ENCODE measurements around the gene CCDC88C. TPM values are rescaled to one million over a fixed set of nuclear protein-coding genes. Genes with fewer than 3 reads are reported as not detected.
A peak's percentile ranks its signal among the peaks of the same experiment; 100 is the strongest.

Gene CCDC88C
- total RNA-seq, 4 donors from 2014 or later: 3.2 to 32.7 (median 11.0) TPM

DNA sequence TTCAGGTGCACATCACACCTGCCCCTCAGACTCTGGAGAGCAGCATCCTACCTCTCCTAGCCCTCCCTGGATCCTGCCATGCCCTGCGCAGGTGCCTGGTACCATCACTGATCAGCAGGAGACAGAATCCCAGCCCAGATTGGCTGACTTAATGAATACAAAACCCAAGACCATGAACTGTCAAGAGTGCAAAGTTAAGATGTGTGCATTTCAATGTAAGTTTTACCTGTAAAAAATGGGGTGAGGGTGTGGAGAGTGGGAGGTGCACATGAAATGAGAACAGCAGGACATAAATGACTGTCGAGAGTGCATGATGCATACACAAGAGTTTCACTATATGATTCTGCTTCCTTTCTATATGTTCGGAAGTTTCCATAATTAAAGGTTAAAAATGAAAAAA lies 115.2 kb downstream of the CCDC88C start:
- no peaks in the 10 kb centered on the region for H3K36me3 ChIP-seq
- H3K27me3 ChIP-seq: no peaks in the 10 kb centered on the region
- TF ChIP-seq POLR2A (IDR thresholded peaks at IDR 0.05): no peak
- TF ChIP-seq, protein P1, sequence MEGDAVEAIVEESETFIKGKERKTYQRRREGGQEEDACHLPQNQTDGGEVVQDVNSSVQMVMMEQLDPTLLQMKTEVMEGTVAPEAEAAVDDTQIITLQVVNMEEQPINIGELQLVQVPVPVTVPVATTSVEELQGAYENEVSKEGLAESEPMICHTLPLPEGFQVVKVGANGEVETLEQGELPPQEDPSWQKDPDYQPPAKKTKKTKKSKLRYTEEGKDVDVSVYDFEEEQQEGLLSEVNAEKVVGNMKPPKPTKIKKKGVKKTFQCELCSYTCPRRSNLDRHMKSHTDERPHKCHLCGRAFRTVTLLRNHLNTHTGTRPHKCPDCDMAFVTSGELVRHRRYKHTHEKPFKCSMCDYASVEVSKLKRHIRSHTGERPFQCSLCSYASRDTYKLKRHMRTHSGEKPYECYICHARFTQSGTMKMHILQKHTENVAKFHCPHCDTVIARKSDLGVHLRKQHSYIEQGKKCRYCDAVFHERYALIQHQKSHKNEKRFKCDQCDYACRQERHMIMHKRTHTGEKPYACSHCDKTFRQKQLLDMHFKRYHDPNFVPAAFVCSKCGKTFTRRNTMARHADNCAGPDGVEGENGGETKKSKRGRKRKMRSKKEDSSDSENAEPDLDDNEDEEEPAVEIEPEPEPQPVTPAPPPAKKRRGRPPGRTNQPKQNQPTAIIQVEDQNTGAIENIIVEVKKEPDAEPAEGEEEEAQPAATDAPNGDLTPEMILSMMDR (IDR thresholded peaks at IDR 0.05): no peak
- H3K4me1 ChIP-seq: no peaks in the 10 kb centered on the region
- intact Hi-C loops (cut with DNase I; ENCODE audit: low total_unique reads): no loop called here
- no peaks in the 10 kb centered on the region for H3K9me3 ChIP-seq
- DNase-seq: no peak
- H3K27ac ChIP-seq: no peak overlapping the region
- H3K4me3 ChIP-seq: no peak overlapping the region

DNA sequence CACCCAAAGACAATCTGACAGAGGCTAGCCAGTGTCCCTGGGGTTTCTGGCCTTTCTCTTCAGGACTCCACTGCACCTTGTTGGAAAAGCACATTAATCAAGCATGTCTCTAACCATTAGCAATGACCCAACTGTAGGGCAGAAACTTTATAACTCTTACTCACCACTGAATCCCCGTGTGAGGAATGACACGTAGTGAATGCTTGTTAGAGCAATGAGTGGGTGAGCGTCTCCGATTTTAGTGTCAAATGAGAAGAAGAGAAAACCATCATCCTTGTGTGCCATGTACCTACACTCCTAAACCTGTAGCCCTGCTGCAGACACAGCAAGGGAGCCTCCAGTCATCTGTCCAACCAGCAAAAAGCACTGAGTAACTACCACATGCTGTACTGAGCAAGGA lies 116.7 kb downstream of the CCDC88C start:
- no peak overlapping the region for H3K27ac ChIP-seq
- no peaks in the 10 kb centered on the region for H3K9me3 ChIP-seq
- no peak overlapping the region for H3K4me3 ChIP-seq
- no peaks in the 10 kb centered on the region for H3K27me3 ChIP-seq
- no peak for TF ChIP-seq POLR2A (IDR thresholded peaks at IDR 0.05)
- TF ChIP-seq, protein P1 (IDR thresholded peaks at IDR 0.05): no peak
- DNase-seq: no peak
- intact Hi-C loops (cut with DNase I; ENCODE audit: low total_unique reads): no loop called here
- H3K36me3 ChIP-seq: no peaks in the 10 kb centered on the region
- no peaks in the 10 kb centered on the region for H3K4me1 ChIP-seq

DNA sequence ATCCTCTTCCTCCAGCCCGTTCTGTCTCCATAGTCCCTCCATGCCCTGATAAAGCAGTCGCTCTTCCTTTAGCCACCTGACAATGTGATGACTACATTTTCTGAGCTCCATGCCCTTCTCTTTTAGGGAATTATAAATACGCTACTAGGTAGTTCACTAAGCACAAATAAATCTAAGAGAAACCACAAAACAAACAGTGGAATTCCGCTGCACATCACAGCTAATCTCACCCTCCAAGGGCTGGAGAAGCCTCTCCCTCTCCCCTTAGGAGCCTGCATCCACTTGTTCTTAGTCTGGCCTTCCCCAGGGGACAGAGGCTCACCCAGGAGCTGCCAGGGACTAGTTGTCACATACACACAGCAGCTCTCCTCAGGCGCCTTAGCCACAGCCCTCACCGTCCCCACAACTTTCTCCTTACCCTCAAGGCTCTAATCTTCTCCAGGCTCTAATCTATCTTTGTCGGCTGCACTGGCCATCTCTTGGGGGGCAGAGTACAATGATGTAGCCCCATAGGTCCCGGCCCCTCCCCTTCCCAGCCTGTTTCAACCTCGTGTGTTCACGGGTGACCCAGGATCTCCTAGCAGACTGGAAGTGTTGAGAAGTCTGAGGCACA lies 117.2 kb downstream of the CCDC88C start:
- no peaks in the 10 kb centered on the region for H3K4me1 ChIP-seq
- H3K4me3 ChIP-seq: no peak overlapping the region
- no peak for TF ChIP-seq POLR2A (IDR thresholded peaks at IDR 0.05)
- TF ChIP-seq, protein P1 (IDR thresholded peaks at IDR 0.05): no peak
- no peaks in the 10 kb centered on the region for H3K27me3 ChIP-seq
- H3K27ac ChIP-seq: no peak overlapping the region
- H3K36me3 ChIP-seq: no peaks in the 10 kb centered on the region
- no peaks in the 10 kb centered on the region for H3K9me3 ChIP-seq
- DNase-seq: no peak
- intact Hi-C loops (cut with DNase I; ENCODE audit: low total_unique reads): no loop called here

DNA sequence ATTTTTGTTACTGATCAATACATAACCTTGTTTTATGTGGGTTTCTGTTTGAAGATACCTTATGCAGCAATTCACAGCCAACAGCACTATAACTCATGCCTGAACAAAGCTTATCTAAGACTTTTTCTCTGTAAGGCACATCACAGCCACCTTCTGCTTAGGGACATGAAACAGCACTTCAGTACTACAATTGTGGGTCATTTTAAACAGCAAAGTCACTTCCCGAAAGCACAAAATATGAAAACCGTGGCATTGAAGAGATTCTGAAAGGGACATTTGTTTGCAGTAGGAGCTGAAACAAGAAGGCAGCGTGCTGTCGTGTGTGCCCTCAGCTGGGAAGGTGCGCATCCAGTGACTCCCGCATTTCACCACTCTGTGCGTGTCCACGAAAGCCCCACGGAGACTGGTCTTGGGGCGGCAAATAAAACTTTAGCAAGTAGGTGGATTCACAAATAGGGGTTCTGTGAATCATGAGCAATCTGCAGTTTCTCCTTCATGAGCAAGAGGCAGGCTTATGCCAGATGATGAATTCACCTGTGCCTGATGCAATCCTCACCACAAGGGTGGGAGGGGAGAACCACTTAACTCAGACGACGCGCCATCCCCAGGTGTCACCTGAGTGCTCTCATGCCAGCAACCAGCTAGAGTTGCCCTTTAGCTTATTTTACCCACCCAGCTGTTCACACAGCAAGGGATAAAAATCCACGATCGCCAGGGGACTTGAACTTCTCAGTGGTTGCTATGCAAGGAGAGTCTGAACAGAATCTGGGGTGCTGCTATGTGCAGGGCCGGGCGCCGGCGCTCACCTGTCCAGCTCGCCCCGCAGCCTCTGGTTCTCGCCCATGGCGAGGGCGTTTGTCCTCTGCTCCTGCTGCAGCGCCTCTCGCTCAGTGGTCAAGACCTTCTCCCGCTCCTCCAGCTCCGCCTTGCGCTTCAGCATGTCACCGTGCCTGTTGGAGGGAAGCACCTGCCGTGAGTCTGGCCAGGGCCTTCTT lies 118.2 kb downstream of the CCDC88C start:
- H3K4me1 ChIP-seq: no peaks in the 10 kb centered on the region
- DNase-seq: no peak
- TF ChIP-seq, protein P1 (IDR thresholded peaks at IDR 0.05): no peak
- no peak for TF ChIP-seq POLR2A (IDR thresholded peaks at IDR 0.05)
- H3K27me3 ChIP-seq: no peaks in the 10 kb centered on the region
- H3K27ac ChIP-seq: peak overlapping the region; percentile 3 to 10
- intact Hi-C loops (cut with DNase I; ENCODE audit: low total_unique reads): no loop called here
- no peaks in the 10 kb centered on the region for H3K9me3 ChIP-seq
- no peak overlapping the region for H3K4me3 ChIP-seq
- H3K36me3 ChIP-seq: no peaks in the 10 kb centered on the region

DNA sequence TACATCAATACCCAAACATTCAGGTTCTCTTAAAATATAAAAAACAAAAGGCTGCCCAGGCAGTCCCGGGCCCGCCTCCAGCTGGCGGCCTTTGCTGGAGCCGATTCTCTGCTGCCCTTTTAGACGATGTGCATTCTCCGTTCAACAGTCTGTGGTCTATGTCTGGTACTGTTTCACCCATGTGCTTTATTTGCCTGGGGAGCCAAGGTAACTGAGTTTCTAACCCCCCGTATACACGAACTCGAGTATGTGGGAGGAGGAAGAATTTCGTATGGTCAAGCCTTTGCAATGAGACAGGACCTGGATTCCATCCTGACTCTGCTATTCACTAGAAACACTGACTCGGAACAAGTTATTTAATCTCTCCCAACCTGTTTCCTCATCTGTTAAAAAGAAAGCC lies 119.0 kb downstream of the CCDC88C start:
- no peaks in the 10 kb centered on the region for H3K36me3 ChIP-seq
- DNase-seq: peak in 1 of 2 donors; percentile 57
- no peak overlapping the region for H3K4me3 ChIP-seq
- intact Hi-C loops (cut with DNase I; ENCODE audit: low total_unique reads): no loop called here
- no peaks in the 10 kb centered on the region for H3K4me1 ChIP-seq
- no peaks in the 10 kb centered on the region for H3K9me3 ChIP-seq
- H3K27ac ChIP-seq: peak overlapping the region; percentile 3 to 26
- TF ChIP-seq, protein P1 (IDR thresholded peaks at IDR 0.05): no peak
- no peak for TF ChIP-seq POLR2A (IDR thresholded peaks at IDR 0.05)
- H3K27me3 ChIP-seq: no peaks in the 10 kb centered on the region
